ENCODE results near the gene OR2Y1. TPM values are rescaled to one million over a fixed set of nuclear protein-coding genes. Genes with fewer than 3 reads are reported as not detected.

OR2Y1 gene
- total RNA-seq, 4 donors from 2014 or later, result not detected

DNA sequence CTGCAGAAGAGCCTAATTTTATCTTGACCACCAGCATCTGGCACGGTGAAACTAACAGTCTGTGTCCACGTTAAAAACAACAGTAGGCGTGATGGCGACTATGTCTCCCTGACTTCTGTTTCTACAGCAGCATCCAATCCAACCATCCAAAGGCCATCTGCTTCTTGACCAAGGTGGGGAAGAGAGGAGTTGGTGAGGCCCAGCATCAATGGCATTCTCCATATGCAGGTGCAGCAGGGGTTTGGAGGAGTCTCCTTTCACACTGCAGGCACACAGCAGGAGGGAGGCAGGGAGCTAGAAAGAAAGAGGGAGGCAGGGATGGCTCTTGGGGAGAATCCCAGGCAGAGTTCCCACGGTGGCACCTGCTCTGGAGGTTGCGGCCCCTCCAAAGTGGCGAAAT, 35.8 kb upstream of the OR2Y1 start:
- Histone ChIP-seq H3K36me3 (no peaks in the 10 kb centered on the region), H3K4me3 (no peak overlapping the region), H3K27ac (no peak overlapping the region), H3K4me1 (no peaks in the 10 kb centered on the region), H3K9me3 (no peaks in the 10 kb centered on the region), H3K27me3 (peaks cover 0 to 3% (median 0%) of the 10 kb centered on the region in 3 donors)
- ATAC-seq (no peak), DNase-seq (no peak)
- intact Hi-C loops (cut with DNase I; ENCODE audit: low total_unique reads), result no loop called here
- in situ Hi-C loops (cut with MboI; ENCODE audit: low sequenced_read_pairs in 4 of 4), result no loop called here
- no peak for TF ChIP-seq POLR2A (IDR thresholded peaks at IDR 0.05)
- TF ChIP-seq, protein P1, sequence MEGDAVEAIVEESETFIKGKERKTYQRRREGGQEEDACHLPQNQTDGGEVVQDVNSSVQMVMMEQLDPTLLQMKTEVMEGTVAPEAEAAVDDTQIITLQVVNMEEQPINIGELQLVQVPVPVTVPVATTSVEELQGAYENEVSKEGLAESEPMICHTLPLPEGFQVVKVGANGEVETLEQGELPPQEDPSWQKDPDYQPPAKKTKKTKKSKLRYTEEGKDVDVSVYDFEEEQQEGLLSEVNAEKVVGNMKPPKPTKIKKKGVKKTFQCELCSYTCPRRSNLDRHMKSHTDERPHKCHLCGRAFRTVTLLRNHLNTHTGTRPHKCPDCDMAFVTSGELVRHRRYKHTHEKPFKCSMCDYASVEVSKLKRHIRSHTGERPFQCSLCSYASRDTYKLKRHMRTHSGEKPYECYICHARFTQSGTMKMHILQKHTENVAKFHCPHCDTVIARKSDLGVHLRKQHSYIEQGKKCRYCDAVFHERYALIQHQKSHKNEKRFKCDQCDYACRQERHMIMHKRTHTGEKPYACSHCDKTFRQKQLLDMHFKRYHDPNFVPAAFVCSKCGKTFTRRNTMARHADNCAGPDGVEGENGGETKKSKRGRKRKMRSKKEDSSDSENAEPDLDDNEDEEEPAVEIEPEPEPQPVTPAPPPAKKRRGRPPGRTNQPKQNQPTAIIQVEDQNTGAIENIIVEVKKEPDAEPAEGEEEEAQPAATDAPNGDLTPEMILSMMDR (IDR thresholded peaks at IDR 0.05 in 4 of 5, conservative IDR thresholded peaks at IDR 0.05 in 1 of 5), result no peak

DNA sequence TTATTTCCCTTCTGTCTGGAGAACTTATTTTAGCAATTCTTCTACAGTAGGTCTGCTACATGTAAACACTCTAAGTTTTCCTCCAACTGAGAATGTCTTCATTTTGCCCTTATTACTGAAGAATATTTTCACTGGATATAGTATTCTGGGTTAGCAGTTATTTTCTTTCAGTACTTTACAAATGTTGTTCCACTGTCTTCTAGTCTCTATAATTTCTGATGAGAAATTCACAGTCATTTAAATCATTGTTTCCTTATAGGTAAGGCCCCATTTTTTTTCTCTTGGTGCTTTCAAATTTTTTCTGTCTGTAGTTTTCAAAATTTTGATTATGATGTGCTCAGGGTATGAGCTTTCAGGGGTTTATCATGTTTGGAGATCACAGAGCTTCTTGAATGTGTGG, 32.0 kb upstream of the OR2Y1 start:
- ATAC-seq, result no peak
- Histone ChIP-seq H3K4me1 (no peaks in the 10 kb centered on the region), H3K4me3 (no peak overlapping the region), H3K27me3 (peaks cover 0 to 3% (median 0%) of the 10 kb centered on the region in 3 donors), H3K27ac (no peak overlapping the region), H3K9me3 (no peaks in the 10 kb centered on the region), H3K36me3 (no peaks in the 10 kb centered on the region)
- in situ Hi-C loops (cut with MboI; ENCODE audit: low sequenced_read_pairs in 4 of 4), result no loop called here
- TF ChIP-seq, protein P1 (IDR thresholded peaks at IDR 0.05 in 4 of 5, conservative IDR thresholded peaks at IDR 0.05 in 1 of 5), result no peak
- no peak for TF ChIP-seq POLR2A (IDR thresholded peaks at IDR 0.05)
- intact Hi-C loops (cut with DNase I; ENCODE audit: low total_unique reads), result no loop called here
- DNase-seq, result no peak

DNA sequence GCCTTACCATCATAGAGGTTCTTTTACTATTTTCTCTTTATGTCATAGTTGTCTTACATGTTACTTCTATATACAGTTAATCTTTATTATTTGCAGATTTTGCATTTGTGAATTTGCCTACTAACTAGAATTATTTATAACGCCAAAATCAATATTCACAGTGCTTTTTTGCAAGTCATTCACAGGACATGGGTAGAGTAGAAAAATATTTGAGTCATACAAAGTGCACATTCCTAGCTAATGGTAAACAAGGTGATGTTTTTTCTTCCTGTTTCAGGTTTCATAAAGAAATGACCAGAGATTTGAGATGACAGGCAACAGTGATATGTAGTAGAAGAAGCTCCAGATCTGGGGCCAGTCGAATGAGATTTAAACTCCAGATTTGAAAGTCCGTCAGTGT, 30.0 kb upstream of the OR2Y1 start:
- TF ChIP-seq POLR2A (IDR thresholded peaks at IDR 0.05), result no peak
- TF ChIP-seq, protein P1 (IDR thresholded peaks at IDR 0.05 in 4 of 5, conservative IDR thresholded peaks at IDR 0.05 in 1 of 5), result no peak
- H3K36me3 ChIP-seq, result no peaks in the 10 kb centered on the region
- no peak overlapping the region for H3K4me3 ChIP-seq
- H3K9me3 ChIP-seq, result no peaks in the 10 kb centered on the region
- intact Hi-C loops (cut with DNase I; ENCODE audit: low total_unique reads), result no loop called here
- DNase-seq, result no peak
- no peak overlapping the region for H3K27ac ChIP-seq
- no peaks in the 10 kb centered on the region for H3K4me1 ChIP-seq
- H3K27me3 ChIP-seq, result peaks cover 0 to 3% (median 0%) of the 10 kb centered on the region in 3 donors
- in situ Hi-C loops (cut with MboI; ENCODE audit: low sequenced_read_pairs in 4 of 4), result no loop called here
- ATAC-seq, result no peak

DNA sequence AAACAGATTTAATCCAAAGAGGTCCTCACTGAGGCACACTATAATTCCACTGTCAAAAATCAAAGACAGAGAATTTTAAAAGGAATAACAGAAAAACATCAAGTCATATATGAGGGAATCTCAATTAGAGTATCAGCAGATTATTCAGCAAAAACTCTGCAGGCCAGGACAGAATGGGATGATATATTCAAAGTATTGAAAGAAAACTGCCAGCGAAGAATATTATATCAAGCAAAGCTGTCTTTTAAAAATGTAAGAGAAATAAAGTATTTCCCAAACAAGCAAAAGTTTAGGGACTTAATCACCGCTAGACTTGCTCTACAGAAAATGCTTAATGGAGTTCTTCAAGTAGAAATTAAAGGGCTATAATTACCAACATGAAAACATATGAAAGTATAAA, 15.7 kb upstream of the OR2Y1 start:
- Histone ChIP-seq H3K4me3 (no peak overlapping the region), H3K9me3 (no peaks in the 10 kb centered on the region), H3K4me1 (no peaks in the 10 kb centered on the region), H3K27me3 (peaks cover 0 to 4% (median 0%) of the 10 kb centered on the region in 3 donors), H3K27ac (no peak overlapping the region), H3K36me3 (no peaks in the 10 kb centered on the region)
- ATAC-seq, result no peak
- TF ChIP-seq, protein P1 (IDR thresholded peaks at IDR 0.05 in 4 of 5, conservative IDR thresholded peaks at IDR 0.05 in 1 of 5), result no peak
- TF ChIP-seq POLR2A (IDR thresholded peaks at IDR 0.05), result no peak
- intact Hi-C loops (cut with DNase I; ENCODE audit: low total_unique reads), result no loop called here
- in situ Hi-C loops (cut with MboI; ENCODE audit: low sequenced_read_pairs in 4 of 4), result no loop called here
- DNase-seq, result no peak

DNA sequence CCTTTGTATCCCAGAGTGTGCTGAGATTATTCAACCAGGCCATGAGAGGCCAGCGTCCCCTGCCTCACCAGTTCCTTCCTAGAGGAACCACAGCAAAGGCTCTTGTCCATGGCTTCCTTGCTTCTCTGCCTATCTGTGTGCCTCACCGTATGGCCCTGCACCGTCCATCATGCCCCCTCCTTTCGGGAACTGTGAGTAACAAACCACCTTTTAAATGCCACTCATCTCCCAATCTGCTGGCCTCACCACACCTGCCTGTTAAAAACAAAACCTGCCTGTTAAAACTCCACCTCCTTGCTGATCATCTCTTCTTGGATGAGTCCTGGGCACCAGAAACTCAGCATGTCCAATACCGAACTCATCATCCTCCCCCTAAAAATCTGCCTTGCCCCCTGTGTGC, 4.4 kb upstream of the OR2Y1 start:
- no peaks in the 10 kb centered on the region for H3K4me1 ChIP-seq
- peaks cover 0 to 3% (median 0%) of the 10 kb centered on the region in 3 donors for H3K27me3 ChIP-seq
- no peaks in the 10 kb centered on the region for H3K36me3 ChIP-seq
- no peaks in the 10 kb centered on the region for H3K9me3 ChIP-seq
- in situ Hi-C loops (cut with MboI; ENCODE audit: low sequenced_read_pairs in 4 of 4) (no loop called here), intact Hi-C loops (cut with DNase I; ENCODE audit: low total_unique reads) (no loop called here)
- TF ChIP-seq, protein P1 (IDR thresholded peaks at IDR 0.05 in 4 of 5, conservative IDR thresholded peaks at IDR 0.05 in 1 of 5), result no peak
- TF ChIP-seq POLR2A (IDR thresholded peaks at IDR 0.05), result no peak
- H3K4me3 ChIP-seq, result no peak overlapping the region
- DNase-seq (no peak), ATAC-seq (no peak)
- no peak overlapping the region for H3K27ac ChIP-seq
